CD4-positive, alpha-beta T cell (primary cell): ENCODE data around the gene TTYH2. TPM values are rescaled to one million over a fixed set of nuclear protein-coding genes. Genes with fewer than 3 reads are reported as not detected.

Experiments used
- ATAC-seq: fragments of 200-7000 bp; cut with Tn5 transposase; one replicate; pipeline ENCODE4 v1.10.0; 2022; ENCODE audit warnings: mild to moderate bottlenecking; ENCODE audit not compliant: poor library complexity
- CTCF ChIA-PET: fragments of 350-600 bp; sonication (Branson Sonifier 250); formaldehyde crosslinking; loops from one replicate; lab custom pipeline; 2021; ENCODE audit warnings: antibody characterized with exemption, inconsistent platforms; lab: Charles Lee
- POLR2A ChIA-PET: fragments of 350-600 bp; sonication (Branson Sonifier 250); formaldehyde crosslinking; loops from one replicate; lab custom pipeline; 2021; ENCODE audit warnings: antibody characterized with exemption, inconsistent platforms; lab: Charles Lee
- DNase-seq, 14 experiments: peaks; one replicate each; pipeline ENCODE4 v3.0.0-alpha.2; 2013 to 2020; ENCODE audit warnings: mixed read lengths in 2 of 14
- H3K27ac ChIP-seq, 2 donors: one replicate each; pipeline versions ENCODE4 v1.5.1 to v1.7.0; 2013; ENCODE audit warnings: low read length in 2 of 2, low read depth in 1 of 2, mild to moderate bottlenecking in 1 of 2
- H3K27me3 ChIP-seq, 2 experiments: 1 replicate in 1 of 2; 2 replicates in 1 of 2; pipeline versions ENCODE4 v1.6.1 to v1.7.0; 2013; ENCODE audit warnings: low read length in 2 of 2, control low read depth in 1 of 2, mild to moderate bottlenecking in 1 of 2, moderate library complexity in 1 of 2; ENCODE audit not compliant: insufficient read depth in 2 of 2, control insufficient read depth in 1 of 2
- H3K36me3 ChIP-seq: one replicate; pipeline ENCODE4 v1.6.1; 2013; ENCODE audit warnings: low read length, control low read depth; ENCODE audit not compliant: insufficient read depth
- H3K4me1 ChIP-seq: one replicate; pipeline ENCODE4 v1.6.1; 2013; ENCODE audit warnings: low read length, control low read depth; ENCODE audit not compliant: insufficient read depth
- H3K4me3 ChIP-seq: one replicate; pipeline ENCODE4 v1.5.1; 2013; ENCODE audit warnings: mild to moderate bottlenecking, low read length, moderate library complexity
- H3K9me3 ChIP-seq, 2 experiments: 1 replicate in 1 of 2; 2 replicates in 1 of 2; pipeline versions ENCODE4 v1.6.1 to v1.7.0; 2013; ENCODE audit warnings: low read length in 2 of 2, mild to moderate bottlenecking in 2 of 2, control low read depth in 1 of 2, moderate library complexity in 1 of 2; ENCODE audit not compliant: control insufficient read depth in 1 of 2, insufficient read depth in 1 of 2
- H3K27ac Mint-ChIP-seq: one replicate; pipeline ENCODE4 v1.8.0; 2020; ENCODE audit warnings: mixed read lengths
- H3K27me3 Mint-ChIP-seq: one replicate; pipeline ENCODE4 v1.8.0; 2021; ENCODE audit warnings: mixed read lengths
- H3K36me3 Mint-ChIP-seq: one replicate; pipeline ENCODE4 v1.8.0; 2021; ENCODE audit warnings: low read depth, mixed read lengths
- H3K4me1 Mint-ChIP-seq: one replicate; pipeline ENCODE4 v1.8.0; 2021; ENCODE audit warnings: low read depth, mixed read lengths
- H3K4me3 Mint-ChIP-seq: one replicate; pipeline ENCODE4 v1.8.0; 2020; ENCODE audit warnings: mild to moderate bottlenecking, mixed read lengths
- H3K9me3 Mint-ChIP-seq: one replicate; pipeline ENCODE4 v1.8.0; 2020; ENCODE audit warnings: mixed read lengths
- intact Hi-C, 2 experiments: fragments of 100-400 bp; cut with DNase I in 1 of 2; cut with micrococcal nuclease in 1 of 2; formaldehyde crosslinking; loops; one replicate each; pipeline versions ENCODE4 v1.15.1 to v1.9.0; 2023 to 2025; cut with DNase I, micrococcal nuclease
- total RNA-seq, 174 experiments: library from RNA in 2 of 174; stranded (reverse) in 2 of 174; gene quantifications; one replicate each; pipeline ENCODE4 v1.2.3 and lab custom pipeline; 2021 to 2026
- TF ChIP-seq, protein P1 (sequence below): fragments of 200-600 bp; IDR thresholded peaks from one replicate; pipeline ENCODE4 v1.8.0; 2022; ENCODE audit warnings: antibody characterized with exemption, mild to moderate bottlenecking

TTYH2 gene
- total RNA-seq, 2 experiments from 2014 or later: 4.4 to 5.4 TPM

DNA sequence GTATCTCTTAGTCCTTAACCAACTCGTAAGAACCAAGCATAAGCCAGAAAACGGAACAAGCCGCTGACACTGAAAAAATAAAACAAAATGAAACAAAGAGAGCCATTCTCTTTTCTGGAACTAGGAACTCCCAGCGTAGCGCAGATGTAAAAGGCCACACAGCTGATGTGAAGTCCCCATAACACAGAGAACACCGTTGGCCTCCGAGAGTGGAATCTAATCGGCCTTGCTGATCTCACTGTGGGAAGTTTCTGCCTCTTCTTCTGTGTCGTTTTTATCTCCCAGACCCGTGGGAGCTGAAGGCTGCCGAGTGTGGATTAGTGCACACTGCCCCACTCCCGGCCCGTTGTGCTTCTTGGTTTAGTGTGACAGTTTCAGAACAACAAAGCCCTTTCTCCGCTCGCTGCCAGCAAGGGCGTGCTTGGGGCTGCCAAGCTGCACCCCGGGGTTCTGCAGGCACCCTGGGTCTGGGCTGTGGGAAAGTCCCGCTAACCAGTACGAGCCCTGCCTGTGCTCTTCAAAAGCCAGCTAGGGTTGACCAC is 21.7 kb downstream of the TTYH2 start:
- Histone ChIP-seq H3K4me3 (no peak overlapping the region), H3K27me3 (no peaks in the 10 kb centered on the region), H3K9me3 (no peaks in the 10 kb centered on the region), H3K27ac (no peak overlapping the region), H3K4me1 (peaks cover 7% of the 10 kb centered on the region), H3K36me3 (peaks cover 27% of the 10 kb centered on the region)
- Mint-ChIP-seq H3K4me1 (no peaks in the 10 kb centered on the region), H3K27ac (no peak overlapping the region), H3K9me3 (no peaks in the 10 kb centered on the region), H3K27me3 (no peaks in the 10 kb centered on the region), H3K4me3 (no peak overlapping the region), H3K36me3 (no peaks in the 10 kb centered on the region)
- CTCF ChIA-PET: no interaction called here
- no peak for ATAC-seq
- POLR2A ChIA-PET: no interaction called here
- intact Hi-C loops: no loop called here
- TF ChIP-seq, protein P1, sequence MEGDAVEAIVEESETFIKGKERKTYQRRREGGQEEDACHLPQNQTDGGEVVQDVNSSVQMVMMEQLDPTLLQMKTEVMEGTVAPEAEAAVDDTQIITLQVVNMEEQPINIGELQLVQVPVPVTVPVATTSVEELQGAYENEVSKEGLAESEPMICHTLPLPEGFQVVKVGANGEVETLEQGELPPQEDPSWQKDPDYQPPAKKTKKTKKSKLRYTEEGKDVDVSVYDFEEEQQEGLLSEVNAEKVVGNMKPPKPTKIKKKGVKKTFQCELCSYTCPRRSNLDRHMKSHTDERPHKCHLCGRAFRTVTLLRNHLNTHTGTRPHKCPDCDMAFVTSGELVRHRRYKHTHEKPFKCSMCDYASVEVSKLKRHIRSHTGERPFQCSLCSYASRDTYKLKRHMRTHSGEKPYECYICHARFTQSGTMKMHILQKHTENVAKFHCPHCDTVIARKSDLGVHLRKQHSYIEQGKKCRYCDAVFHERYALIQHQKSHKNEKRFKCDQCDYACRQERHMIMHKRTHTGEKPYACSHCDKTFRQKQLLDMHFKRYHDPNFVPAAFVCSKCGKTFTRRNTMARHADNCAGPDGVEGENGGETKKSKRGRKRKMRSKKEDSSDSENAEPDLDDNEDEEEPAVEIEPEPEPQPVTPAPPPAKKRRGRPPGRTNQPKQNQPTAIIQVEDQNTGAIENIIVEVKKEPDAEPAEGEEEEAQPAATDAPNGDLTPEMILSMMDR: no peak
- DNase-seq: no peak

DNA sequence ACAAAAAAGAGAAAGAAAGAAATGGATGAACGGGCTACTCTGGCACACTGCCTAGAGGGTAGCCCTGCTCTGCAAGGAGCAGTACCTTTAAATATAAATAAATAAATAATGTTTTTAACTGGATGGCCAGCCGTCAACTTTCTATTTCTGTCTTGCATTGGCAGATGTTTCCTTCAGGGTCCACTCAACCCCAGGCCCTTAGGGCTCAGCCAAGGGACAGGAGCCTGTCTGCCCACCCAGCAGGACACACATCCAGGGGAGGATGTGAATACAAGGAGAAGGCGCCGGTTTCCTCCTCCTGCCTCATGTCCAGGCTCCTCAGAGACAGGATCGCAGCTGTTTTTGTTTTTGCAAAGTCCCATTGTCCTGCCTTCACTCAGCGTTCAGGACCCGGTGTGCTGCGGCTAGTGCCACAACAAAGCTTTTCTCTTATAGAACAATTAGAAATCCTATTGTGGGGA is 22.6 kb downstream of the TTYH2 start:
- Mint-ChIP-seq H3K4me1 (no peaks in the 10 kb centered on the region), H3K27me3 (no peaks in the 10 kb centered on the region), H3K36me3 (no peaks in the 10 kb centered on the region), H3K27ac (no peak overlapping the region), H3K9me3 (no peaks in the 10 kb centered on the region), H3K4me3 (no peak overlapping the region)
- ChIA-PET POLR2A (no interaction called here), CTCF (no interaction called here)
- DNase-seq (no peak), ATAC-seq (no peak)
- Histone ChIP-seq H3K27ac (no peak overlapping the region), H3K4me3 (no peak overlapping the region), H3K4me1 (peaks cover 7% of the 10 kb centered on the region), H3K36me3 (peaks cover 24% of the 10 kb centered on the region), H3K9me3 (no peaks in the 10 kb centered on the region), H3K27me3 (no peaks in the 10 kb centered on the region)
- TF ChIP-seq, protein P1: no peak
- intact Hi-C loops: no loop called here

DNA sequence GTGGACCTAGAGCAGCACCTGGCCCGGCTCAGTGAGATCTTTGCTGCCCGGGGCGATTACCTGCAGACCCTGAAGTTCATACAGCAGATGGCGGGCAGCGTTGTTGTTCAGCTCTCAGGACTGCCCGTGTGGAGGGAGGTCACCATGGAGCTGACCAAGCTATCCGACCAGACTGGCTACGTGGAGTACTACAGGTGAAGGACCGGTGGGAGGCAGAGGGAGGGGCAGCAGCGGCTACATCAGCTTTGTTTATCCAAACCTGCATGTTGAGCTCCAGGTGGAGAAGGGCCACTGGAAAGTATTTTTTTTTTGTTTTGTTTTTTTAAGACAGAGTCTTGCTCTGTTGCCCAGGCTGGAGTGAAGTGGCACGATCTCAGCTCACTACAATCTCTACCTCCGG is 23.9 kb downstream of the TTYH2 start:
- H3K27ac ChIP-seq: no peak overlapping the region
- Mint-ChIP-seq H3K36me3 (no peaks in the 10 kb centered on the region), H3K9me3 (no peaks in the 10 kb centered on the region), H3K27me3 (no peaks in the 10 kb centered on the region), H3K27ac (no peak overlapping the region), H3K4me1 (no peaks in the 10 kb centered on the region), H3K4me3 (no peak overlapping the region)
- peaks cover 7% of the 10 kb centered on the region for H3K4me1 ChIP-seq
- peaks cover 16% of the 10 kb centered on the region for H3K36me3 ChIP-seq
- ChIA-PET POLR2A (no interaction called here), CTCF (no interaction called here)
- DNase-seq (no peak), ATAC-seq (no peak)
- intact Hi-C loops: no loop called here
- TF ChIP-seq, protein P1: no peak
- no peak overlapping the region for H3K4me3 ChIP-seq
- no peaks in the 10 kb centered on the region for H3K9me3 ChIP-seq
- no peaks in the 10 kb centered on the region for H3K27me3 ChIP-seq
